HG03025 (cell line): ENCODE results near the gene PRR9.
"Not testable (repeated sequence)": the region's sequence is repeated elsewhere in the genome, so short reads cannot be mapped to it uniquely, and the experiment has no call there.

Experiments
- ATAC-seq: cut with Tn5 transposase; IDR thresholded peaks from one replicate; pipeline ENCODE4 v1.9.1; 2021; ENCODE audit warnings: mild to moderate bottlenecking, moderate library complexity; ENCODE audit not compliant: unreplicated experiment, low FRiP score

Gene PRR9, protein sequence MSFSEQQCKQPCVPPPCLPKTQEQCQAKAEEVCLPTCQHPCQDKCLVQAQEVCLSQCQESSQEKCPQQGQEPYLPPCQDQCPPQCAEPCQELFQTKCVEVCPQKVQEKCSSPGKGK

DNA sequence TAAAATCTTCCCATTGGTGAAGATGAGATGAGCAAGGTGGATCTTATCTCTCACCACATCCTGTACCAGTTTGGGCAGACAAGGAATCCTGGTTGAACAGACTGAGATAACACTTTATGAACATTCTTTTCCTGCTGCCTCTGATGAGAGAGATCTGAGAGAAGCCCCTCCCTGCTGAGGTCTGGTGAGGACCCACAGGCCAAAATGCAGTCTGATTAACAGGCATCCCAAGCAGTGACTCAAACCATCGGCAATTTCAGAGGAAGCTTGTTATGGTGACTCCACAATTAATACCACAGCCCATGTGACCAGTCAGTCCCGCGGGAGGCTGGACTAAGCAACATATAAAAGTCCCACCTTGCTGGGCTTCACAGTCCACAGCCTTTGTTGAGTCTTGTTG is at the start of gene PRR9:
PRR9 (plus strand) TSS at position 373 of the 400 bp plus-strand sequence. CDS start 561 bp downstream, outside the sequence.
- ATAC-seq, result no peak

DNA sequence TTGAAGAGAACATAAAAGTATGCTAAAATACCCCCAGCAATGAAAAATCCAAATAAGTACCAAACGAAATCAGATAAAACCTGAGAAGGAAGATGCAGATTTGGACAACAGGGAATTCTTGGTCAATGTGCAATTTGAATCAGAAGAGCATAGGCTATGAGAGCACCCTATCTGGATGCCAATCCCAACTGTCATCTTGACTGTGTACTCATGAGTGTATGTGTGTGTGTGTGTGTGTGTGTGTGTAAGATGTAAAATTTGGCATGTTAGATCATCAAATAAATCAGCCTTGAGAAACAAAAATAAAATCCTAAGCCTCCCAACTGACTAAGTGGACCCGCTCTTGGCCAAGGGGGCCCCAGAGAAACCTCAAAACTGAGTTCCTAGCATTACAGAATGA is 48.7 kb upstream of the PRR9 start:
- no peak for ATAC-seq

DNA sequence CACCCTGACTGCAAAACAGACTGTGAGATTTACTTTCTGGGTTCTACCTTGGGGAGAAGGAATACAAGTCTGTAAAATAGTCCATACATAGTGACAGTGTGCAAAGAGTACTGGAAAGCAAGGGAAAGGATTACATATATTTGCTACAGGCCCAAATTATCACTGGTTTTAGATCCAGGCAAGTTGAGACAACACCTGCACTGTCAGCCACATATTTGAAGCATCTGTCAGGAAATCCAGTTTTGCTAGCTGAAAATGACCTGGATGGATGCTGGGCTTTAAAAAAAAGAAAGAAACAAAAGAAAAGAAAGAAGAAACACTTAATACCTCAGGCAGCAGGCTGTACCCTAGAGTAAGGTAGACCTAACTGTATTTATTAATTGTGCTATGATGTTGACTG is 42.8 kb upstream of the PRR9 start:
- ATAC-seq, result no peak

GRCh38 chr1:153178922-153179321 is 38.5 kb upstream of the PRR9 start:
- no peak for ATAC-seq

DNA sequence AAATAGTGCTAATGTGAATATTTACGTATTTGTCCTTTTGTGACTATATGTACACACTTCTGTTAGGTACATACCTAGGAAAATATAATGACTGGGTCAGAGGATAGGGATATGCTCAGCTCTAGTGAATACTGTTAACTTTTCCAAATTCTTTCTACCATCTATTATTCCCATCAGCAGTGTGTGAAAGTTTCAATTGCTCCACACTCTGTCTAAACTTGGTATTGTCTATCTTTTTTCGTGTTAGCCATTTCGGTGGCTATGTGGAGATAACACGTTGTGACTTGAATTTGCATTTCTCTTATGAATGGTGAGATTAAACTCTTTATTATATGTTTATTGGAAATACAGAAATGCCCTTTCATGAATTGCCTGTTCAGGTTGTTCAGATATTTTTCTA is 36.8 kb upstream of the PRR9 start:
- no peak for ATAC-seq

GRCh38 chr1:153188301-153188700 is 29.1 kb upstream of the PRR9 start:
- ATAC-seq, result not testable (repeated sequence)

DNA sequence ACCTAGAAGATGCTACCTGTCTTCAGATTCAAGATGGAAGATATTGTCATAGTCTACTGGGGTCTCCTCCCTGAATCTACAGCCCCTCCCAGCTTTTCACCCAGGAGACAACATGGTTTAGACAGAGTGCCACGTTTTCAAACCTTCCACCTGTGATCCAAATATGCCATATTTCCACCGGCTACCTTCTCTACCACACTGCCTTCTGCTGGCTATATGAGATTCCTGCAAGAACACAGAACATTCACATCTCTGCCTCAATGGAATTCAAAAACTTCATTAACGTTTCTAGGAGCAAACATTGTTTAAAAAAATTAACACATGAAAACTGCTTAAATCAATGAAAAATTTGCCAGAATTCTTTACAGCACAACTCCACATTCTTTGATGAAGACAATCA is 27.0 kb upstream of the PRR9 start:
- no peak for ATAC-seq

- no peak for ATAC-seq
These were observed 24.7 kb upstream of the PRR9 start for GRCh38 chr1:153192697-153193096.

GRCh38 chr1:153194331-153195050 is 22.9 kb upstream of the PRR9 start:
- no peak for ATAC-seq

DNA sequence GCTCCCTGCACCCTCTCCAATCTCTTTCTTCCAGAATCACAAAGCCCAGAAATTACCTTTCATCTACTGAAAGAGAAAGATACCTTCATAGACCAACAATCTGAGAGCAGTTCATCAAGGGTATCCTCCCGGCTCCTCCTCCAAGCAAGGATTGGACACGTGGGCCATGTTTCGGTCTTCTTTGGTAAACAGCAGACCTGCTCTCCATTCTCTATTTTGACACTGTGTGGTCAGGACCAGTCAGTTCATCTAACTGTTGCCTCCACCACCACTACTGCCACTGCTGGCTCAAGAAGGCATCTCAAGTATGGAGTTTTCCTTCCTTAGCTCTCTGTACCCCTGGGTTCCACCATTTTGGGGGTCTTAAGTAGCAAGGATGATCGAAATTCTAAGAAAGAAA is 22.2 kb upstream of the PRR9 start:
- no peak for ATAC-seq

- no peak for ATAC-seq
These were observed 15.4 kb upstream of the PRR9 start for GRCh38 chr1:153202006-153202405.

DNA sequence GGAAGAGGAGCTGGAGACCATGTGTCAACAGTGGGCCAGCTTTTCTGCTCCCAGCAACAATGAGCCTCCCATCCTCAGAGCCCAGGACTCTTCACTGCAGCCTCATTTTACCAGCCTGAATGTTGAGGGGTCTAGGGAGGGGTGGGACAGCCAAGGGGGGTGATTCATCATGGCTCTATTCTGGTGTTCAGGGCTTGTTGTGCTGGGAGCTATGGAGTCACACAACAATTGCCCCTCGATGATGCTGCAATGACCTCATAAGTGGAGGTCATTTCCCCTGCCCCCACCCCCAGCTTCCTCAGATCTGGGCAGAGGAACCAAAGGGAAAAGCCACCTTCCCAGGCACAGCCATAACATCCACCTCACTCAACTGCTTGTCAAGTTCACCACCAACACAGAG is 14.3 kb upstream of the PRR9 start, which contains the start of gene LELP1:
LELP1 (plus strand) TSS at position 301 of the 400 bp plus-strand sequence. CDS start 1,278 bp downstream, outside the sequence.
- ATAC-seq, result no peak

DNA sequence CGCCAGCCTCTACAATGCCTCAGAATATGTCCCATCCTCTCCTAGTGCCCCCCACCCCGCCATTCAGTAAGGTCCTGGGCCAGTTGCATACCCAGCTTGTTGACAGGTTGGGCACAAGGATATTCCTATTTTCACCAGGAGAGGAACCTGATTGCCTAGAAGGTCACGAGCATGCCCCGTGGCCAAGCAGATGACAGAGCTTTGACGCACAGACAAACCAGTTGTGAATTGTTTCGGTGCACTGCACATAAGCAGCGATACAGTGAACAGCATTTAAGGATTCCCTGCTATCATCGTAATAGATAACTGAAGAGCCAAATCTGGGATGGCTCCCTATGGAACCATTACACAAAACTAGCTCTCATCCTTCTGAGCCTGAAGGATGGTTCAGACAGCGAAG is 10.8 kb upstream of the PRR9 start:
- ATAC-seq, result no peak

GRCh38 chr1:153210206-153210605 is 7.2 kb upstream of the PRR9 start:
- no peak for ATAC-seq

DNA sequence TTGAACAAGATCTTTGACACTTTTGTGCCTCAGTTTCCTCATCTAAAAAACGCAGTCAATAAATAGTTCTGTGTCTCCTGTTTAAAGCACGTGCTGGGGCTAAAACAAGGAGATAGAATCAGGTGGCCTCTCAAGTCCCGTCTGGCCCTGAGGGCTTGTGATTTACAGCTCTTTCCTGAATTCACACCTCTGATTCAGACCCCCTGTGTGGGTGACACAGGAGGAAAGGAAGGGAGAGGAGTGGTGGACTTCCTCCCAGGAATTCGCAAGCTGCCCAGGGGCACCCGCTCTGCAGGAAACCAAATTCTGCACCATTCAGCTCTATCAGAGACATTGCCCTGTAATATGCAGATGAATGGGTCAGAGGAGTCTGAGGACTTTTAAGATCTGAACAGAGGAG is 5.2 kb upstream of the PRR9 start:
- no peak for ATAC-seq

DNA sequence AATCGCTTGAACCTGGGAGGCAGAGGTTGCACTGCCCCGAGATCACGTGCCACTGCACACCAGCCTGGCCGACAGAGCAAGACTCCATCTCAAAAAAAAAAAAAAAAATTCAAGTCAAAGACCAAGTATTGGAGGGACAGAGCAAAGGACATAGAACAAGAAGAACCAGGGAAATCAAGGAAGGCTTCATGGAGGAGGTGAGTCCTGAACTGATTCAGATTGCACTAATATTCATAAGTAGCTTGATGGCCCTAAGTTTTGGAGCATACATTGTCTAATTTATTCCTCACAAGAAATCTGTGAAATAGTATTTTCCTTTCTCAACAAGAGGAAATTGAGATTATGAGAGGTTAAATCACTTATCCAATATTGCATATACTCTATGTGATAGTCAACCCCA is 3.9 kb upstream of the PRR9 start:
- no peak for ATAC-seq

- no peak for ATAC-seq
These were observed 496 bp downstream of the PRR9 start for GRCh38 chr1:153217744-153218416.

GRCh38 chr1:153220606-153221303 is 3.4 kb downstream of the PRR9 start:
- no peak for ATAC-seq

- ATAC-seq, result peak; percentile 88
These were observed 5.9 kb downstream of the PRR9 start for GRCh38 chr1:153223040-153223891.

- ATAC-seq, result no peak
These were observed 10.4 kb downstream of the PRR9 start for GRCh38 chr1:153227810-153228209.
